Heart right ventricle (tissue), 16 donors: Measurements from ENCODE around the gene KRTAP10-1. TPM values are rescaled to one million over a fixed set of nuclear protein-coding genes. Genes with fewer than 3 reads are reported as not detected.

Experiments
- ATAC-seq, 8 donors: fragments of 200-7000 bp; cut with Tn5 transposase; one replicate each; pipeline ENCODE4 v1.9.1; 2020; ENCODE audit warnings: mild to moderate bottlenecking in 8 of 8, moderate library complexity in 8 of 8, moderate number of reproducible peaks in 1 of 8
- DNase-seq, 2 donors: peaks; one replicate each; pipeline ENCODE4 v3.0.0-alpha.2; 2020
- H3K27ac ChIP-seq, 10 donors: fragments of 200-600 bp; sonication (generic) in 2 of 10; one replicate each; pipeline versions ENCODE4 v1.5.0 to v1.8.0; 2020 to 2022; ENCODE audit warnings: mild to moderate bottlenecking in 3 of 10
- H3K27me3 ChIP-seq, 7 donors: fragments of 200-600 bp; one replicate each; pipeline ENCODE4 v1.8.0; 2021 to 2022; ENCODE audit warnings: mild to moderate bottlenecking in 2 of 7
- H3K36me3 ChIP-seq, 9 donors: fragments of 200-600 bp; sonication (generic) in 1 of 9; one replicate each; pipeline versions ENCODE4 v1.5.0 to v1.8.0; 2020 to 2022; ENCODE audit warnings: mild to moderate bottlenecking in 2 of 9
- H3K4me1 ChIP-seq, 9 donors: fragments of 200-600 bp; sonication (generic) in 1 of 9; one replicate each; pipeline versions ENCODE4 v1.5.0 to v1.8.0; 2020 to 2022; ENCODE audit warnings: mild to moderate bottlenecking in 4 of 9
- H3K4me3 ChIP-seq, 10 donors: fragments of 200-600 bp; sonication (generic) in 2 of 10; one replicate each; pipeline versions ENCODE4 v1.5.0 to v1.8.0; 2020 to 2022; ENCODE audit warnings: mild to moderate bottlenecking in 7 of 10, moderate library complexity in 2 of 10
- H3K9me3 ChIP-seq, 11 donors: fragments of 200-600 bp in 10 of 11; sonication (generic) in 2 of 11; one replicate each; pipeline versions ENCODE4 v1.5.0 to v1.8.0; 2013 to 2022; ENCODE audit warnings: mild to moderate bottlenecking in 2 of 11, control low read depth in 1 of 11, moderate library complexity in 1 of 11
- CTCF ChIP-seq, 9 donors: fragments of 200-600 bp; sonication (generic) in 2 of 9; IDR thresholded peaks; one replicate each; pipeline versions ENCODE4 v1.5.0 to v1.8.0; 2021 to 2022; ENCODE audit warnings: antibody characterized with exemption in 9 of 9, mild to moderate bottlenecking in 5 of 9, moderate library complexity in 1 of 9
- WGBS, 2 donors: extraction: QIAGEN DNeasy Blood & Tissue Kit; methylation state at CpG; one replicate each; pipeline ENCODE4 v1.1.7; 2013; ENCODE audit warnings: inconsistent platforms in 1 of 2; 5-methylcytosine and 5-hydroxymethylcytosine counted together
- intact Hi-C, 10 donors: fragments of 100-400 bp; cut with DNase I; formaldehyde crosslinking; loops; one replicate each; pipeline versions ENCODE4 v1.11.1 to v1.14.2; 2022
- polyA plus RNA-seq, 2 donors: library from polyadenylated mRNA; stranded (reverse); fragments of 200-250 nt; gene quantifications; one replicate each; pipeline ENCODE4 v1.2.3, GENCODE V29; 2013
- total RNA-seq, 10 donors: library from RNA; stranded (reverse); fragmentation: NEBNext Ultra II Directional in 3 of 10; extraction: Animal tissue kit (Norgen Biotek cat#: 25700) in 3 of 10; gene quantifications; one replicate each; pipeline versions ENCODE4 v1.2.1 to v1.2.4, GENCODE V29; 2021 to 2023
- donor health status: Arrhythmogenic right ventricular cardiomyopathy.
- donor health status: ischemic (EF 13 %, LVEDD 7.1; RV severe dilation, severe dysfunction).
- donor health status: healthy with polysubstance abuse.
- donor health status: DM: no; HTN: yes; CAD: no.
- donor health status: DM: no; HTN: no; CAD: no.
- donor health status: ischemic (EF 25% LVEDD 6.9; RV normal size, moderate dysfunction).
- donor health status: ischemic (EF 25% LVEDD 5.7; RV mildly dilated, moderate dysfunction).
- donor health status: healthy.
- donor health status: DM: yes; HTN: yes; CAD: no.
- donor health status: Ischemic cardiomyopathy.
- donor health status: ischemic (EF 35%, LVEDD 5.7; RV mildly dilated, moderate dysfunction).
- donor health status: nonischemic (EF 11% LVEDD 7.7; RV severe dilation, severe dysfunction).
- donor health status: DM: yes; HTN: yes; CAD: no.
- donor health status: PGD.
- donor health status: ischemic (EF 29% LVEDD 5.4; RV normal size, mild dysfunction).
- donor health status: nonischemic (EF 23%, LVEDD 6.1; RV moderate dilation, normal function).

The KRTAP10-1 gene
- total and polyA plus RNA-seq, 12 donors, result not detected

DNA sequence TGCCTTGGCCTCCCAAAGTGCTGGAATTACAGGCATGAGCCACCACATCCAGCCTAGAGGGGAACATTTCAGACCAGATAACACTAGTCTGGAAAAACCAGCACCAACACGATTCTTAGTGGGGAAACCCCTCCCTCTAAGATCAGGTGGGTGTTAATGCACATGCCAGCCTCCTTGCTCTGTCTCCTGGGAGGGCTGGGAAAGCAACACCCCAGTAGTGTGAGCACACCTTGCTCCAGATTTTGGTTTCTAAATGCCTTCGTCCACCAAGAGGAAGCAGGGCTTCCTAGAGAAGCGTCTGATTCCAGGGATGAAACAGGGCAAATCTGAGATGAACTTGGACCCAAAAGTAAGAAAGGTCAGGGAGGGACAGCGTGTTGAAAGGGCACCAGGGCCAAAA is 31.3 kb upstream of the KRTAP10-1 start:
- intact Hi-C loops, result no loop called here
- H3K36me3 ChIP-seq, result no peaks in the 10 kb centered on the region
- no peak overlapping the region for H3K27ac ChIP-seq
- TF ChIP-seq CTCF (IDR thresholded peaks at IDR 0.05), result no peak
- H3K9me3 ChIP-seq, result peaks cover 0 to 19% (median 0%) of the 10 kb centered on the region in 11 donors
- no peak overlapping the region for H3K4me3 ChIP-seq
- peaks cover 0 to 30% (median 0%) of the 10 kb centered on the region in 7 donors for H3K27me3 ChIP-seq
- DNase-seq (no peak), ATAC-seq (no peak)
- H3K4me1 ChIP-seq, result no peaks in the 10 kb centered on the region
- 64 to 72% methylated on average over 4 of the region's 4 CpGs for WGBS, 2 donors

GRCh38 chr21:44569861-44570517 is 30.0 kb upstream of the KRTAP10-1 start:
- intact Hi-C loops, result no loop called here
- H3K4me3 ChIP-seq, result no peak overlapping the region
- TF ChIP-seq CTCF (IDR thresholded peaks at IDR 0.05), result no peak
- no peak for DNase-seq
- H3K4me1 ChIP-seq, result peaks cover 0 to 5% (median 0%) of the 10 kb centered on the region in 9 donors
- H3K27me3 ChIP-seq, result peaks cover 0 to 26% (median 0%) of the 10 kb centered on the region in 7 donors
- peaks cover 0 to 19% (median 0%) of the 10 kb centered on the region in 11 donors for H3K9me3 ChIP-seq
- no peak for ATAC-seq
- 76 to 77% methylated on average over 12 of the region's 12 CpGs for WGBS, 2 donors
- no peaks in the 10 kb centered on the region for H3K36me3 ChIP-seq
- H3K27ac ChIP-seq, result no peak overlapping the region

GRCh38 chr21:44568667-44569556 is 28.9 kb upstream of the KRTAP10-1 start:
- intact Hi-C loops, result no loop called here
- Histone ChIP-seq H3K27me3 (peaks cover 0 to 18% (median 0%) of the 10 kb centered on the region in 7 donors), H3K36me3 (no peaks in the 10 kb centered on the region), H3K4me3 (no peak overlapping the region), H3K4me1 (peaks cover 0 to 6% (median 0%) of the 10 kb centered on the region in 9 donors), H3K27ac (no peak overlapping the region), H3K9me3 (peaks cover 0 to 25% (median 1%) of the 10 kb centered on the region in 11 donors)
- peak in 1 of 8 donors; percentile 55 for ATAC-seq
- no peak for DNase-seq
- no peak for TF ChIP-seq CTCF (IDR thresholded peaks at IDR 0.05)
- WGBS, 2 donors, result 74 to 75% methylated on average over 27 of the region's 27 CpGs

DNA sequence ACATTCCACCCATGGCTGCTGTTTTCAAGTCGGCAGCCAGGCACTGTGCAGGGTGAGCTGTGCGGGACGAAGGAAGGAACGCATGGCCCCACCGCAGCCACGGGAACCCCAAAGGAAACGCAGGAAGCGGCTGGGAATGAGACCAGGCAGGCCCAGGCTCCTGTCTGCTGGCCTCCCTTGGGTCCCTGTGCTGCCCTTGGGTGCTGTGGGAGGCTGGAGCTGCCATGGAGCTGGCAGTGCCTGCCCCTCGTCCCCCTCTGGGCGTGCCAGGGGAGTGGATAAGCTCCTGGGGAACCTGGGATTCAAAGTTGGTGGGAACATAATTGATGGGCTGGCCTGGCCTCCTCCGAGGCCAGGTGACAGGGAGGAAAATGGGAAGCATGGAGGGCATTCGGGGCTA is 28.3 kb upstream of the KRTAP10-1 start:
- Histone ChIP-seq H3K9me3 (peaks cover 0 to 27% (median 3%) of the 10 kb centered on the region in 11 donors), H3K36me3 (no peaks in the 10 kb centered on the region), H3K4me1 (peaks cover 0 to 6% (median 0%) of the 10 kb centered on the region in 9 donors), H3K27ac (no peak overlapping the region), H3K4me3 (no peak overlapping the region), H3K27me3 (peaks cover 0 to 15% (median 0%) of the 10 kb centered on the region in 7 donors)
- 70 to 73% methylated on average over 12 of the region's 12 CpGs for WGBS, 2 donors
- TF ChIP-seq CTCF (IDR thresholded peaks at IDR 0.05), result no peak
- ATAC-seq (no peak), DNase-seq (no peak)
- intact Hi-C loops, result no loop called here
